K562 (cell line): ENCODE measurements around the gene ITGAD. TPM values are rescaled to one million over a fixed set of nuclear protein-coding genes. Genes with fewer than 3 reads are reported as not detected.

Experiments used
- ARHGAP35 ChIP-seq: fragments of 450-650 bp; IDR thresholded peaks from 2 replicates; pipeline ENCODE4 v1.6.1; 2018; ENCODE audit not compliant: partially characterized antibody
- BRD9 ChIP-seq: fragments of 450-650 bp; IDR thresholded peaks from 2 replicates; pipeline ENCODE4 v1.6.1; 2018; ENCODE audit warnings: low read depth; ENCODE audit not compliant: partially characterized antibody
- CHD1 ChIP-seq: fragments of 200-600 bp; sonication (generic); IDR thresholded peaks from one replicate; pipeline ENCODE4 v1.6.1; 2012; ENCODE audit warnings: mild to moderate bottlenecking, moderate library complexity, low read length, inconsistent platforms
- E2F3 ChIP-seq: fragments of 250-450 bp; sonication (Bioruptor Pico); IDR thresholded peaks from 2 replicates; pipeline ENCODE4 v1.4.0; 2020; ENCODE audit warnings: mild to moderate bottlenecking
- GABPB1 ChIP-seq: sonication (generic); formaldehyde crosslinking; IDR thresholded peaks from 2 replicates; pipeline ENCODE4 v1.8.0; 2022; ENCODE audit warnings: mild to moderate bottlenecking, missing genetic modification reagents
- GTF2F1 ChIP-seq: IDR thresholded peaks from 2 replicates; pipeline ENCODE4 v1.6.1; 2011; ENCODE audit warnings: low read depth, low read length, improper control_type of control experiment
- KDM2B ChIP-seq: fragments of 250-450 bp; sonication (Bioruptor Pico); IDR thresholded peaks from 2 replicates; pipeline ENCODE4 v1.8.0; 2021; ENCODE audit warnings: mild to moderate bottlenecking, moderate library complexity
- NFYB ChIP-seq: IDR thresholded peaks from 2 replicates; pipeline ENCODE4 v1.6.1; 2011; ENCODE audit warnings: mild to moderate bottlenecking, moderate library complexity; ENCODE audit not compliant: insufficient read length; ENCODE audit errors: extremely low read depth
- NONO ChIP-seq, 2 experiments: fragments of 200-400 bp in 1 of 2; fragments of 450-650 bp in 1 of 2; formaldehyde crosslinking in 1 of 2; IDR thresholded peaks; 2 replicates each; pipeline ENCODE4 v1.6.1; 2017; ENCODE audit warnings: low read depth in 2 of 2, mild to moderate bottlenecking in 2 of 2, moderate library complexity in 2 of 2, low read length in 1 of 2
- NRF1 ChIP-seq, 2 experiments: fragments of 450-650 bp; IDR thresholded peaks in 1 of 2; conservative IDR thresholded peaks in 1 of 2; 2 replicates each; pipeline ENCODE4 v1.6.1; 2014; ENCODE audit warnings: mild to moderate bottlenecking in 2 of 2
- PYGO2 ChIP-seq: fragments of 450-650 bp; IDR thresholded peaks from 2 replicates; pipeline ENCODE4 v1.6.1; 2016; ENCODE audit warnings: mild to moderate bottlenecking, missing genetic modification characterization, moderate library complexity, missing compliant biosample characterization
- RAD51 ChIP-seq: fragments of 450-650 bp; IDR thresholded peaks from 2 replicates; pipeline ENCODE4 v1.7.1; 2016; ENCODE audit warnings: low read depth, mild to moderate bottlenecking, borderline replicate concordance
- RBM22 ChIP-seq: fragments of 200-400 bp; formaldehyde crosslinking; IDR thresholded peaks from 2 replicates; pipeline ENCODE4 v1.6.1; 2018; ENCODE audit warnings: low read length, low read depth; ENCODE audit not compliant: poor library complexity, severe bottlenecking
- SMAD2 ChIP-seq: fragments of 150-350 bp; IDR thresholded peaks from 2 replicates; pipeline ENCODE4 v1.6.1; 2014; ENCODE audit warnings: low read depth, mild to moderate bottlenecking, low read length
- SOX6 ChIP-seq: fragments of 450-650 bp; IDR thresholded peaks from 2 replicates; pipeline ENCODE4 v1.6.1; 2014; ENCODE audit warnings: mild to moderate bottlenecking
- XRCC5 ChIP-seq: fragments of 200-400 bp; formaldehyde crosslinking; IDR thresholded peaks from 2 replicates; pipeline ENCODE4 v1.6.1; 2017; ENCODE audit warnings: low read depth, mild to moderate bottlenecking, low read length
- ZKSCAN3 ChIP-seq: fragments of 250-450 bp; sonication (Bioruptor Pico); IDR thresholded peaks from 2 replicates; pipeline ENCODE4 v1.4.0; 2020
- ZKSCAN8 ChIP-seq: fragments of 200-800 bp; sonication (Bioruptor generic); IDR thresholded peaks from 2 replicates; pipeline ENCODE4 v1.6.1; 2016; ENCODE audit warnings: missing genetic modification characterization, missing compliant biosample characterization
- ZNF316 ChIP-seq: fragments of 450-650 bp; IDR thresholded peaks from 2 replicates; pipeline ENCODE4 v1.6.1; 2016
- ZNF507 ChIP-seq: conservative IDR thresholded peaks from 2 replicates; pipeline ENCODE4 v1.6.1; 2017; ENCODE audit warnings: missing genetic modification characterization, missing compliant biosample characterization
- polyA plus RNA-seq, 8 experiments: library from polyadenylated mRNA; depleted of rRNA in 4 of 8; stranded (reverse) in 5 of 8; unstranded in 3 of 8; fragments of >200 nt; fragmentation: Nextera tagmentation in 2 of 8; fragmentation: Illumina TruSeq in 1 of 8; extraction: Ambion mirVana in 2 of 8; extraction: Trizol in 1 of 8; gene quantifications; 2 replicates each; pipeline versions ENCODE4 v1.2.1 to v1.2.3, GENCODE V29; 2011 to 2014; ENCODE audit warnings: inconsistent platforms in 1 of 8, missing spikeins in 1 of 8
- total RNA-seq, 7 experiments: library from RNA; depleted of rRNA in 6 of 7; stranded (reverse); fragments of >200 nt in 6 of 7; fragmentation: Illumina TruSeq in 2 of 7; extraction: Trizol in 2 of 7; gene quantifications; 2 replicates each; pipeline versions ENCODE4 v1.2.1 to v1.2.3, GENCODE V29; 2011 to 2021; ENCODE audit warnings: low replicate concordance in 1 of 7
- TF ChIP-seq, protein P1 (sequence below): IDR thresholded peaks from 2 replicates; pipeline ENCODE4 v1.6.1; 2011; ENCODE audit warnings: borderline replicate concordance, low read depth, mild to moderate bottlenecking, moderate library complexity, low read length; ENCODE audit not compliant: insufficient read depth, poor library complexity, severe bottlenecking
- TF ChIP-seq, protein P2 (sequence below): fragments of 450-650 bp; formaldehyde crosslinking; IDR thresholded peaks from 2 replicates; pipeline ENCODE4 v1.4.0; 2022; ENCODE audit warnings: missing genetic modification characterization
- TF ChIP-seq, protein P3 (sequence below): IDR thresholded peaks from 2 replicates; pipeline ENCODE4 v1.6.1; 2012; ENCODE audit warnings: low read depth, low read length, improper control_type of control experiment, borderline replicate concordance

The ITGAD gene
- total and polyA plus RNA-seq, 9 of the 15 experiments (the other 6 are each of a cell fraction or from before 2014, with no cell fraction given): not detected

DNA sequence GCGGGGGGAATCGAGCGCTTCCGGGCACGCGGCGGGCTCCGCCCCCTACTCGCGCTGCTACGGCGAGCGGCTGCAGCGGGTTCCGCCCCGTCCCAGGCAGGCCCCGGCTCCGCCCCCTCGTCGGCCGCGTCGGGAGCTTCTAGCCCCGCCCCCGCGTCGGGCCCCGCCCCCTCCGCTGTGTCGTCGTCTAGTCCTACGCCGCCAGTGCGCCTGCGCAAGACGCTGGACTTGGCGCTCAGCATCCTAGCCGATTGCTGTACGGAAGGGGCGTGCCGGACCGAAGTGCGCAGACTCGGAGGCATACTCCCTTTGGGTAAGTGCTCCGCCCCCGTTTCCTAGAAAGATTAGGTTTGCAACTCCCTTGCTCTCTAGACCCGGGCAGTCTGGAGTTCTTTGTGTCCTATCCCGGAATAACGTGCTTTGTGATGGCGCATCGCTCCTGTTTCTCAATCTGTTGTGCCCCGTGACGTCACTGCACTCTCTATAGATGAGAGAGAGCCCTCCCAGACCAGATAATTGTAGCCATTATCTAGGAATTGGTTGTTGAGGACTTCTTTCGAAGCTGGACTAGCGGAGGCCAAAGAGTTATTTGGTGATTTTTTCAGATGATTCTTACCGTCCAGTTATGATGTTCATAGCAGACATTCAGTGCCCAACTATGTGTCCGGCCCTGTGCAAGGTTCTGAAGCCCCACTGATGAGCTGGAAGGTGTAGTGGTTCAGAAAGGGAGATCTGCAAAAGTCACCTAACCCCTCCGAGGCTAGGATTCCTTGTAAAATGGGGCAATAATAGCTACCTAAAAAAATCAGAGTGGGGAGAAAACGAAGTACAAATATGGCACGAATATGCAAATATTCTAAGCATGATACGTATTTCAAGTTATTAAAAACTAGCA, 66.8 kb downstream of the ITGAD start (continued):
- TF ChIP-seq, protein P1, sequence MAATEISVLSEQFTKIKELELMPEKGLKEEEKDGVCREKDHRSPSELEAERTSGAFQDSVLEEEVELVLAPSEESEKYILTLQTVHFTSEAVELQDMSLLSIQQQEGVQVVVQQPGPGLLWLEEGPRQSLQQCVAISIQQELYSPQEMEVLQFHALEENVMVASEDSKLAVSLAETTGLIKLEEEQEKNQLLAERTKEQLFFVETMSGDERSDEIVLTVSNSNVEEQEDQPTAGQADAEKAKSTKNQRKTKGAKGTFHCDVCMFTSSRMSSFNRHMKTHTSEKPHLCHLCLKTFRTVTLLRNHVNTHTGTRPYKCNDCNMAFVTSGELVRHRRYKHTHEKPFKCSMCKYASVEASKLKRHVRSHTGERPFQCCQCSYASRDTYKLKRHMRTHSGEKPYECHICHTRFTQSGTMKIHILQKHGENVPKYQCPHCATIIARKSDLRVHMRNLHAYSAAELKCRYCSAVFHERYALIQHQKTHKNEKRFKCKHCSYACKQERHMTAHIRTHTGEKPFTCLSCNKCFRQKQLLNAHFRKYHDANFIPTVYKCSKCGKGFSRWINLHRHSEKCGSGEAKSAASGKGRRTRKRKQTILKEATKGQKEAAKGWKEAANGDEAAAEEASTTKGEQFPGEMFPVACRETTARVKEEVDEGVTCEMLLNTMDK: no peak
- TF ChIP-seq ZKSCAN3: no peak
- TF ChIP-seq NONO (IDR thresholded peaks at IDR 0.05; ENCODE audit: low read depth in 2 of 2, low read length in 1 of 2): no peak
- no peak for TF ChIP-seq PYGO2 (tag)
- peak; percentile 52 for TF ChIP-seq CHD1
- TF ChIP-seq RAD51: no peak
- no peak; the same call in 1 of the 2 replicates for TF ChIP-seq SOX6
- no peak for TF ChIP-seq NFYB
- TF ChIP-seq XRCC5: no peak
- TF ChIP-seq ZNF507 (tag): no peak
- TF ChIP-seq E2F3 (CRISPR knock-in tag): no peak
- TF ChIP-seq ZKSCAN8 (CRISPR knock-in tag): no peak
- no peak for TF ChIP-seq SMAD2
- TF ChIP-seq GABPB1 (CRISPR knock-in tag): no peak
- TF ChIP-seq KDM2B (CRISPR knock-in tag): no peak
- TF ChIP-seq GTF2F1: no peak
- no peak for TF ChIP-seq BRD9
- TF ChIP-seq, protein P2, sequence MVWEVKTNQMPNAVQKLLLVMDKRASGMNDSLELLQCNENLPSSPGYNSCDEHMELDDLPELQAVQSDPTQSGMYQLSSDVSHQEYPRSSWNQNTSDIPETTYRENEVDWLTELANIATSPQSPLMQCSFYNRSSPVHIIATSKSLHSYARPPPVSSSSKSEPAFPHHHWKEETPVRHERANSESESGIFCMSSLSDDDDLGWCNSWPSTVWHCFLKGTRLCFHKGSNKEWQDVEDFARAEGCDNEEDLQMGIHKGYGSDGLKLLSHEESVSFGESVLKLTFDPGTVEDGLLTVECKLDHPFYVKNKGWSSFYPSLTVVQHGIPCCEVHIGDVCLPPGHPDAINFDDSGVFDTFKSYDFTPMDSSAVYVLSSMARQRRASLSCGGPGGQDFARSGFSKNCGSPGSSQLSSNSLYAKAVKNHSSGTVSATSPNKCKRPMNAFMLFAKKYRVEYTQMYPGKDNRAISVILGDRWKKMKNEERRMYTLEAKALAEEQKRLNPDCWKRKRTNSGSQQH (CRISPR knock-in tag): no peak
- TF ChIP-seq, protein P3, sequence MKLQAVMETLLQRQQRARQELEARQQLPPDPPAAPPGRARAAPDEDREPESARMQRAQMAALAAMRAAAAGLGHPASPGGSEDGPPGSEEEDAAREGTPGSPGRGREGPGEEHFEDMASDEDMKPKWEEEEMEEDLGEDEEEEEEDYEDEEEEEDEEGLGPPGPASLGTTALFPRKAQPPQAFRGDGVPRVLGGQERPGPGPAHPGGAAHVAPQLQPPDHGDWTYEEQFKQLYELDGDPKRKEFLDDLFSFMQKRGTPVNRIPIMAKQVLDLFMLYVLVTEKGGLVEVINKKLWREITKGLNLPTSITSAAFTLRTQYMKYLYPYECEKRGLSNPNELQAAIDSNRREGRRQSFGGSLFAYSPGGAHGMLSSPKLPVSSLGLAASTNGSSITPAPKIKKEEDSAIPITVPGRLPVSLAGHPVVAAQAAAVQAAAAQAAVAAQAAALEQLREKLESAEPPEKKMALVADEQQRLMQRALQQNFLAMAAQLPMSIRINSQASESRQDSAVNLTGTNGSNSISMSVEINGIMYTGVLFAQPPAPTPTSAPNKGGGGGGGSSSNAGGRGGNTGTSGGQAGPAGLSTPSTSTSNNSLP: no peak
- no peak for TF ChIP-seq RBM22
- no peak for TF ChIP-seq ARHGAP35
- TF ChIP-seq ZNF316: no peak
- TF ChIP-seq NRF1 (conservative IDR thresholded peaks at IDR 0.05 in 1 of 2, IDR thresholded peaks at IDR 0.05 in 1 of 2): peak; percentile 98
